KG1 (cell line): Measurements from ENCODE around the gene SLC22A23.

Source experiments
- DNase-seq: peaks from one replicate; lab custom pipeline; 2025; lab: John Stamatoyannopoulos, UW

Gene SLC22A23, protein sequence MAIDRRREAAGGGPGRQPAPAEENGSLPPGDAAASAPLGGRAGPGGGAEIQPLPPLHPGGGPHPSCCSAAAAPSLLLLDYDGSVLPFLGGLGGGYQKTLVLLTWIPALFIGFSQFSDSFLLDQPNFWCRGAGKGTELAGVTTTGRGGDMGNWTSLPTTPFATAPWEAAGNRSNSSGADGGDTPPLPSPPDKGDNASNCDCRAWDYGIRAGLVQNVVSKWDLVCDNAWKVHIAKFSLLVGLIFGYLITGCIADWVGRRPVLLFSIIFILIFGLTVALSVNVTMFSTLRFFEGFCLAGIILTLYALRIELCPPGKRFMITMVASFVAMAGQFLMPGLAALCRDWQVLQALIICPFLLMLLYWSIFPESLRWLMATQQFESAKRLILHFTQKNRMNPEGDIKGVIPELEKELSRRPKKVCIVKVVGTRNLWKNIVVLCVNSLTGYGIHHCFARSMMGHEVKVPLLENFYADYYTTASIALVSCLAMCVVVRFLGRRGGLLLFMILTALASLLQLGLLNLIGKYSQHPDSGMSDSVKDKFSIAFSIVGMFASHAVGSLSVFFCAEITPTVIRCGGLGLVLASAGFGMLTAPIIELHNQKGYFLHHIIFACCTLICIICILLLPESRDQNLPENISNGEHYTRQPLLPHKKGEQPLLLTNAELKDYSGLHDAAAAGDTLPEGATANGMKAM

DNA sequence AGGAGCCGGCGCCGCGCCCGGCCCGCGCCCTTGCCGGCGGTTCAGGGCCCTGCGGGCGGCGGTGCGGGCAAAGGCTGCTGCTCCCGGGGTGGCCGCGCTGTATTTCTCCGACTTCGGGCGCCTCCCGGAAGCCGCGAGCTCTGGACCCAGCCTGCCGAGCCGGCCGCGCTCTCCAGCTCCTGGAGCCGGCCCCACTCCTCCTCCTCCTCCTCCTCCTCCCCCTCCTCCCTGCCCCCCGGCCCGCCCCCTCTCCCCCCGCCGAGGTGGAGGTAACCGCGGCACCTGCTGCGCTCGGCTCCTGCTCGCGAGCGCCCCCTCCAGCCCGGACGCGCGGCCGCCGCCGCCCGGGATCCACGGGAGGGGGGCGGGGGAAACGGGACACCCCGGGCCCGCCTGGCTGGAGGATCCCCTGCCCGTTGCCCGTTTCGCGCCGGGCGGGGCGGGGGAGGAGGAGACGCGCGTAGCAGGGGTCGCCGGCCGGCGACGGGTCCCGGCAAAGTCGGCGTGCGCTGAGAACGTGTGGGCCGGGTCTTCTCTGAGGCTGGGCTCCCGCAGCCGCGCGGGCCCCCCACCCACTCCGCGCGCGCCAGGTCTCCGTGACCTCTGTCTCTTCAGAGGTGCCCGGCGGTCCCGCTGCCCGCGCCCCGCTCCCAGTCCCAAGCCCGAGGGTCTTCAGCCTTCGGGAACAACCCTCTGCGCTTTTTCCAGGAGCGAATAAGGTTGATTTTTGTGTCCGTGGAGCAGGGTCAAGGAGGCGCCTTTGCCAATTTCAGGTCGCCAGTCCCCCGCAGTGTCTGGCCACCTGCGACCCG is at the start of gene SLC22A23:
TSS of gene SLC22A23 (minus strand) at position 153 of the 812 bp plus-strand sequence. CDS start 491 bp downstream, outside the sequence.
- DNase-seq = no peak

DNA sequence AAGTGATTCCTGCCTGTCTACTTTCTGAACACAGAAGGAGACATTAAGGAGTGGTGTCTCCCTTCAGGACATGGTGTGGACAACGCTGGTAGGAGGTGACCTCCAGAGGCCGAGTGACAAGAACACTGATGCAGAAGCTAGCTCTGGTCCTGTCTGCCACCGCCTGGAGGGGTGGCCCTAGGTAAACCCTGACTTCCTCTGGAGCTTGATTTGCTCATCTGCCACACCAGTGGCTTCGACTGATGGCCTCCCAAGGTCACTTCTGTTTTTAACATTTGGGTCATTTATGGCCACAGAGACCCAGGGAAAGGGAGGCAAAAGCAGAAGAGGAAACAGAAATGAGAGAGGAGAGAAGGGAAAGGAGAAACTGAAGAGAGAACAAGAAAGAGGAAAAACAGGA is 49.4 kb upstream of the SLC22A23 start:
- no peak for DNase-seq

DNA sequence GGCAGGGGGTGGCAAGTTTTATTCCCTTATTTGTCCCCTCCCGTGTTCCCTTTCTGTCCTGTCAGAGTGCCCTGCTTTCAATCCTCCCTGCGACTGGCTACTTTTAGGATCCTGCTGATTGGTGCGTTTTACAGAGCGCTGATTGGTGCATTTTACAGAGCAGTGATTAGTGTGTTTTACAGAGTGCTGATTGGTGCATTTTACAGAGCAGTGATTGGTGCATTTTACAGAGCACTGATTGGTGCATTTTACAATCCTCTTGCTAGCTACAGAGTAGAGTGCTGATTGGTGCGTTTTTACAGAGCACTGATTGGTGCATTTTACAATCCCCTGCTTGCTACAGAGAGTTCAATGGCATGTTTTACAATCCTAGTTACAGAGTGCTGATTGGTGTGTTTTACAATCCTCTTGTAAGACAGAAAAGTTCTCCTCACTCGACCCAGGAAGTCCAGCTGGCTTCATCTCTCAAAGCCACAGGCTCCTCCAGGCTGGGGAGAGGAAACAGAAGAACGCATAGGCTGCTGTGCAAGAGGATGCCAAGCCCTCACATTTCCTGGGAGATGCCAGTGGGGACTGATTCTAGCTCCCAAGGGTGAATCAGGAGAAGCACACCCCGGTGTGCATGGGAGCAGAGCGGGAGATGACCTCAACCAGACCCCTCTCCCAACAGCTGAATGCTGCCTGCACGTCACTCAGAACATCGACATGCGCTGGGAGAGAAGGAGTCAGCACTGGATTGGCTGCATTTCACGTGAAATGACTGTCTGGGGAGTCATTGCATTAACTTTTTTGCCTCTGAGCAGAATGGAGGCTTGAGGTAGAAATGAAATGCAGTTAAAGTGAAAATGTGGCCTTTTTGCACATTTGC is 48.3 kb upstream of the SLC22A23 start:
- no peak for DNase-seq

DNA sequence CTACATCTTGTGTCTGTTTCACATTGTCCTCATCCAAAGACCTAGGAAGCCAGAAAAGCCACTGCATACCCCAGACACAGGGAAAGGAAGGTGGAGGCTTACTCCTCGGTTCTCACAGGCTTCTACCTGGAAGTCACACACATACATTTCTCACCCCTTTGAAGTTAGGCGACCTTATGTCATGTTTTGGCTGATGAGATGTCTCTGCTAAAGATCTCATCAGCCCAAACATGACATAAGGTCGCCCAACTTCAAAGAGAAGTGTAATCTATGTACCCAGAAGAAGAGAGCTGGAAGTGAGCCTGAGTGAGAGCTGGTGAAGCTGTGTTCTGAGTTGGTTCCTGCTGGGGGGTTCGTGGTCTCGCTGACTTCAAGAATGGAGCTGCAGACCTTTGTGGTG is 47.5 kb upstream of the SLC22A23 start:
- DNase-seq = no peak

DNA sequence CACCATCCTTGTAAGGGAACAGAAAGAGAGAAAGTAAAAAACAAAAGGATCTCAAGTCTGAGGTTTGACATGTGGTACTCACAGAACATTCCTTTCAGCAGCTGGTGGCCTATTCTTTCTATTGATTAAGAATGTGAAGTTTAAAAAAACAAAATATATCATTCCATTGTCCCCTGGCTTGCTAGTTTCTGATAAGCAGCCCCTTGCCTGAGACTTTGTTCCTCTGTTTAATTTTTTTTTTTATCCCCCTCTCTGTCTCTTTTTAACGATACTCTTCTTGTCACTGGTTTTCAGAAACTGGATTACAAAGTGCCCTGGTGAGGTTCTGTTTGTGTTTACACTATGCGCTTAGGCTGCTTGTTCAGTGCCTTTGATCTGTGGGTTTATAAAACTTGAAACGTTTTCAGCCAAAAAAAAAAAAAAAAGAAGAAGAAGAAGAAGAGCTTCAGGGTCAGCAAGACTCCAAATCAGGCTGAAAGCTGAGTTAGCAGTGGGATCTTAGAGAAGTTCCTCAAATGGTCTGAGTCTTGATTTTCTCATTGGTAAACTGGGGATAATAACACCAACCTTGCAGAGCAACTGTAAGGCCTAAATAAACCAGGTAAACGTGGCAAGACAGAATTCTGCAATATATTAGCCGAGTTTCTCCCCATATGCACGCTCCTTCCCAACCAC is 45.1 kb upstream of the SLC22A23 start:
- no peak for DNase-seq

DNA sequence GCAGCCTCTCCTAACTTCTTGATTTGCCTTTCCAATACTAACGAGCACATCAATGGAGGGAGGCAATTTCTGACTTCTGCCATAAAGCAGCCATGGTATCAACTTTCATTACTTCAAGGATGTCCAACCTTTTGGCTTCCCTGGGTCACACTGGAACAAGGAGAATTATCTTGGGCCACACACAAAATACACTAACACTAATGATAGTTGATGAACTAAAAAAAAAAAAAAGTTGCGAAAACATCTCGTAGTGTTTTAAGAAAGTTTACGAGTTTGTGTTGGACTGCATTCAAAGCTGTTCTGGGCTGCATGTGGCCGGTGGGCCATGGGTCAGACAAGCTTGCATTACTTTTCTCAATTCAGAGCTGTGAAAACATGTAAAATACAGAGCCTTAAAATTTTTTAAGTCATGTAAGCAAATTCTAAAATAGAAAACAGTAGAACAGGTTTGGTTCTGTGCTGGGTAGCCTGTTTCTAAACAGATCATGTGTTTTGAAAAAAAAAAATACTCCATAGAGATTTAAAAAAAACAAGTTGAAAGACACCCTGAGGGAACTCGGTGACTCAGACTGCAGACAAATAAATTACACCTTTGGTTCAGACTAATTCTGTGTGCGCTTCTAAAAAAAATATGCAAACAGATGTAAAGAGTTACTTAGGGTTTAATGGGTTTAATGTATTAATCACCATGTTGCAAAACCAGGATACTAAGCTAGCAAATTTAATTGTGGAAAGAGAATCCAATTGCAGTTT is 43.6 kb upstream of the SLC22A23 start:
- DNase-seq = no peak

DNA sequence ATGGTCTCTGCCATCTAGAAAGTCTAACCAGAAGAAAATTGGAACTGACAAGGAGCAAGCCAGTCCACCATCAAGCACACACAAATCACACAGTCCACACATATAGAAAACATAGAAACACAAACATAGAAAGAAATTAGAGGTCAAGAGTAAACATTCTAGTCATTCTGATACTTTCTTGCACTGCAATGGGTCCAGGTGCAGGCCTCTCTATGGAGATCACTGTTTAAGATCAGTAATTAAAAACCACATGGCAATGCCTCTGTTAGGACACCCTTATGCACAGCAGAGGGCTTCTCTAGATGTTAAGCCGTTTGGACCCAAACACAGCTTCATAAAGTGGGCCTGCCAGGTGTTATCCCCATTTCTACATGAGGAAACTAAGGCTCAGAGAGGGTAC is 42.8 kb upstream of the SLC22A23 start:
- no peak for DNase-seq

DNA sequence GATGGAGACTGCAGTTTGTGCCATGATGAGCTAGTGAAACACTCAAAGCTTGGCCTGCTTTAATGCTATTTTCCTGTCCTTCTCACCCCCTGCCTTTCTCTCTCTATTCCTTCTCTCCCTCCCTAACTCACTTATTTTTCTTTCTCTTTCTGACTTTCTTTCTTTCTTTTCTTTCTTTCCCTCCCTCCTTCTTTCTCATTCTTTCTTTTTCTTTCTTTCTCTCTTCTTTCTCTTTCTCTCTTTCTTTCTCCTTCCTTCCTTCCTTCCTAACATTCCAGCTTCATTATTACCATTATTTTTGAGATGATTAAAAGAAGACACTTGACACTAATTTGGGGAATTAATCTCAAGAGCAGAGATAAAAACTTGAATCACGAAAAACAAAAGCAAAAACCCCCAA is 39.5 kb upstream of the SLC22A23 start:
- no peak for DNase-seq

DNA sequence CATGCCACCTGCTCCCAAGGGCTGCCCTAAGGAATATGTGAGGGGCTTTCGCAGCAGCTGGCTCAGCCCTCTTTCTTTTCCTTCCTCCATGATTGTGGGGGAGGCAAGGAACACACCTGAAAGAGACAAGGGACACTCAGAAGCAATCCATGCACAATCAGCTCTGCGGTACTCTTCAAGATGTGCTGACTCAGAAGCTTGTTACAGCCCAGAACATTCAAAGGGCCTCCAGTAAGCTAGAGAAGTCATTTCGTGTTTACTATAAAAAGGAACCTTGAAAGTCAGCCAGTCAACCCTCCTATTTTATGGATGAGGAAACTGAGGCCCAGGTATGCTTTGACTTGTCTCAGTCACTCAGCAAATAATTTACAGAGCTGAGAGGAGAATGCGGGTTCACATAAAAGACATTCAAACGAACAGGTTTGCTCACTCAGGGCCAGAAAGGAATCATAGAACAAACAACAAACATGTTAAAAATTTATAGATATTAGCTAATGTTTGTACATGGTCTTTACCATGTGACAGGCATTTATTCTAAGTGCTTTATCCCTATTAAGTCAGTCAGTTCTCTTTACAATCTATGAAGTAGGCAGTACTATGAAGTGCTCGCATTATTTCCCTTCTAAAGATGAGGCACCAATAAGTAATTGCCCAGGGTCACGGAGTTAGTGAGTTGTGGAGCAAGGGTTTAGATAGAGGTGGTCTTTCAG is 37.7 kb upstream of the SLC22A23 start:
- DNase-seq = no peak

DNA sequence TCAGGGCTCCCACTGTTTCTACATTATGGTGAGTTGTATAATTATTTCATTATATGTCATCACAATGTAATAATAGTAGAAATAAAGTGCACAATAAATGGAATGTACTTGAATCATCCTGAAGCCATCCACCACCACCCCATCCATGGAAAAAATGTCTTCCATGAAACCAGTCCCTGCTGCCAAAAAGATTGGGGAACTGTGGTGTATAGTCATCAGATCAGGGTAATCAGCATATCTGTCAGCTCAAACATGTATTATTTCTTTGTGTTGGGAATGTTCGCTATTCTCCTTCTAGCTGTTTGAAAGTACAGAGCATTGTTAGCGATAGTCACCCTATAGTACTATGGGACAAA is 33.8 kb upstream of the SLC22A23 start:
- DNase-seq = no peak

DNA sequence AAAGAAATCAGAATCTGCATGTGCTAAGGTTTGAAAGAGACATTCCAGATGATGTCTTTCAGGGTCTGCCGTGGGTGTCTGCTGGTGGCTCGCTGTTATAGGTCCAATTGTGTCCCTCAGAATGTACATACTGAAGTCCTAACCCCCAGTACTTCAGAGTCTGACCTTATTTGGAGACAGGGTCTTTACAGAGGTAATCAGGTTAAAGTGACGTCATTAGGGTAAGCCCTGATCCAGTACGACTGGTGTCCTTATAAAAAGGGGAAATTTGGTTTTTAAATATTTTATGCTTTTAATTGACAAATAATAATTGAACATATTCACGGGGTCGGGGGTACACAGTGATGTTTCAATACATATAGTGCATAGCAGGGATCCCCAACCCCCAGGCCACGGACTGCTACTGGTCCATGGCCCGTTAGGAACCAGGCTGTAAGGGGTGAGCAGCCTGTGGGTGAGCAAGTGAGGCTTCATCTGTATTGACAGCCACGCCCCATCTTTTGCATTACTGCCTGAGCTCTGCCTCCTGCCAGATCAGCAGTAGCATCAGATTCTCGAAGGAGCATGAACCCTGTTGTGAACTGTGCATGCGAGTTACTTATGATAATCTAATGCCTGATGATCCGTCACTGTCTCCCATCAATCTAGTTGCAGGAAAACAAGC is 33.2 kb upstream of the SLC22A23 start:
- DNase-seq = no peak

DNA sequence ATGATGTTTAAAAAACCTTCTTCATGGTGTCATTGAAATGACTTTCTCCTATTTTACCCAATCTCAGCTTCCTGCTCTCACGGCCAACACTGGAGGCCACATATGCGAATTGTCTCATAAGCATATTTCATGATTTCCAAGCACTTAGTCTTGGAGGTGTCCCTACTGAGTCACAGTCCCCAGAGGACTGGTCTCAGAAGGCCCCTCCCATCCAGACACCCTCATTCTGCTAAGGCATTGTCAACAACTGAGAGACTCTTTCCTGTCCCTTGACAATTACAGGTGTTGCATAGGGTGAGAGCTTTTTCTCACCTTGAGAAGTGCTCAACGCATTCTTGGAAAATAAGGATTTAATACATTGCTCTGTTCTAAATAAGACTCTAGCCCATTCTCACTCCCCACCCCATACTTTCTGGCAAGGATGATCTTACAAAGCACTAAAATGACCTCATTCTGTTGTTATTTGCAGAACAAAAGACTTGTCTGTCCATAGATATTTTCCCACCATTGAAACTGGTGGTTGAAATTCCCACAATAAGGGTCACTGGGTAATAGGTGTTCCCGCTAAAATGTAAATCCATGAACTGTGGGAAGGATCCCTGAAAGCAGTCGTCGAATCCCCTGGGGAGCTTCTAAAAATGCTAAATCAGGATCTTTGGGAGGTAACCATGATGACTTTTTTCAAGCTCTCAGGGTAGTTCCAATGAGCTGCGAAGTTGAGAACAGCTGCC is 32.3 kb upstream of the SLC22A23 start:
- DNase-seq = no peak

DNA sequence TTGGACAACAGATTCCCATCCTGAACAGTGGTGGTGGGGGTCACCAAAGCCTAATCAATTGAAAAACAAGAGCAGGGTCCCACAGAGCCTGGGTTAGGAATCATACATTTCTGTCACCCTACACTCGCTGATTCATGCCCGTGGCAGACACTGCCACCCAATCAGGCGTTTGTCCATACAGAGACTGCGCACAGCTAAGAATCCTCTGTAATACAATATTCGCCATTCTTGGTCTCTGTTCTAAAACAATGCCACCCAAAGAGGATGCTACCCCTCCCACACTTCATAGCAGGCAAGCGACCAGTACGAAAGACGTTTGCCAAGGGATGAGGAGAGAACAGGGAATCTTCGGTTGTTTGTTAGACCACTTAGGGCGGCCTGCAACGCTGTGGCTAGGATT is 28.1 kb upstream of the SLC22A23 start:
- no peak for DNase-seq

DNA sequence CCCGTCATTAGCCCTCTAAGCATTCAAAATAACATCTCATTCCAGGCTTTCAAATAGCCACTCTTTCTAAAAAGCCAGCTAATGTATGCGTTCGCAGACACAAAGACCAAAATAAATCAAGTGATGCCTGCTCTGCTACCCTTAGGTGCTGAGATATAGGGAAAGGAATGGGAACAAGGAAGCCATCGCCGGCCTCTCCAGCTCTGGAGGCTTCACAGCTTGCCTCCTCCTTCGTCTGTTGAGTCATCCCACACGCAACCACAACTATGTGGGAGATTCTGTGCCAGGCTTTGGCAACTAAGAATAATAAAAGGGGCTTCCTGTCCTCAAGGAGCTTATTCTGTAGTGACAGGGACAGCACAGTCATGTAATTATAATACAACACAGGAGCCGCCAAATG is 27.3 kb upstream of the SLC22A23 start:
- no peak for DNase-seq

DNA sequence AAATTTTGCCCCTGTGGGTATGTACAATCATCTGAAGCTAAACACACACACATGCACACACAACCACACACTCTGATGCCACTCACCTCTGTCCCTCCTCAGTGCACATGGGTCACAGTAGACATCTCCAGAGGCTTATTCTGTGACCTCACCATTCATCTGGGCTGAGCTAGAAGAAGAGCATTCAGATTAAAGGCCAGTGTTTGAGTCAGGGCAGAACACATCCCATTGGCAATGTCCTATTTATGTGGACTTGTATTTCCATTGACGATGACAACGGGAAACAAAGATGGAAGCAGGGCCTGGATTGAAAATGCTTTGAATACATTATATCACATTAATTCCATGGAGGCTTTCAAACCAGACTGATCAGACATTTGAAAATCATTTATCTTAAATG is 26.8 kb upstream of the SLC22A23 start:
- no peak for DNase-seq

DNA sequence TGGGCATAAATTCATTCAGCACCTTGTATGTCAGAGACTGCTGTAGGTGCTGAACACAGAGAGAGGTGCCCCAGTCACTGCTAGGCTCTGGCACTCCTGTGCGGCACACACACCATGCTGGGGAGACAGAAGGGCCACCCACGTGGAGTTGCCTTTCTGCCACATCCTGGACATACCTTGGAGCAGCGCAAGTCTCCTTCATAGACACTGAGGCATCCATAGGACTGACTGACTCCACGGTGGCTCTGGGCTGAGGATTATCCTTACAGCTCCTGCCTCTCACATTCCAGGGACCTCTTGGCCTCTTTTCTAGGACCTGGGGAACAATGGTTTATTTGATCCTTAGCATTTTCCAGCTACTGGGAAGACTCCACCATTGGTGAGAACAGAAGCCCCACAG is 26.0 kb upstream of the SLC22A23 start:
- DNase-seq = no peak

DNA sequence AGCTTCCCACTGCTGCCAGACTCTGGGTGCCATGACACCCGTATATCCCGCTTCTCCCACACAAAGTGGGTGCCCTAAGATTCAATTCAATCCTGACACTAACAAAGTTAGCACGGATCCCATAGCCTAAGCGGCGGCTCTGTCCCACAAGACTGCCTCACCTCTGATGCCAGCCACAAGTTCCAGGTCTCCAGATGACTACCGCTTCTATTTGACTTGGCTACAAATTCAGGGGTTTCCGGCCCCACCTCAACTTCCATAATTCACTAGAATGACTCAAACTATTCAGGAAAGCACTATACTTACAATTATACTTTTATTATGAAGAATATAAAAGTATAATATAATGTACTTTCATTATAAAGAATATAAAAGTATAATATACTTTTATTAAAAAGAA is 24.8 kb upstream of the SLC22A23 start:
- DNase-seq = no peak

DNA sequence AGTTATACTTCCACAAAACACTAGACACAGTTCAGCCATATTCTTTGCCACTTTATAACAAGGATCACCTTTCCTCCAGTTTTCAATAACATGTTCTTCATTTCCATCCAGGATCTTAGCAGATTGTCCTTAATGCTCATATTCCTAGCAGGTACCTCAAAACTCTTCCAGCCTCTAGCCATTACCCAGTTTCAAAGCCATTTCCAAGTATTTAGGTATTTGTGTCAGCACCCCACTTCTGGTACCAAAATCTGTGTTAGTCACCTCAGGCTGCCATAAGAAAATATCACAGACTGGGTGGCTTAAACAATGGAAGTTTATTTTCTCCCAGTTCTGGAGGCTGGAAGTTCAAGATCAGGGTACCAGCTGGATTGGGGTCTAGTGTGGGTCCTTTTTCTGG is 23.2 kb upstream of the SLC22A23 start:
- DNase-seq = no peak

DNA sequence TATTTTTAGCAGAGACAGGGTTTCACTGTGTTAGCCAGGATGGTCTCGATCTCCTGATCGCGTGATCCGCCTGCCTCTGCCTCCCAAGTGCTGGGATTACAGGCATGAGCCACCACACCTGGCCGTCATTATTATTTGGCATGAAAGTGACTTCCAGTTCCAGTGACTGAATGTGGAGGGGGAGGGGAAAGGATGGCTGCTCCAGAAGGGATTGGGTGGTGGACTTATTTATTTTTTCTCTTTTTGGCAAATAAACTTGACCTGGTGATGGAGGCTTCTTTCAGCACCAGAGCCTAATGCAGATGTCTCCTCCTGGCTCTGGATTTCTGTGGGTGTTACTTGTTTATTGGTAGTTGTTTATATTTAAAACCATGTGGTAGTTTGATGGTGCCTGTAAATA is 16.9 kb upstream of the SLC22A23 start:
- DNase-seq = no peak
